SW480 (cell line): Measurements from ENCODE around the gene TLR9.
"Not testable (repeated sequence)": the region's sequence is repeated elsewhere in the genome, so short reads cannot be mapped to it uniquely, and the experiment has no call there.

Experiments used
- DNase-seq: peaks from one replicate; pipeline ENCODE4 v3.0.0-alpha.2; 2016; ENCODE audit warnings: low spot score

Gene TLR9, protein sequence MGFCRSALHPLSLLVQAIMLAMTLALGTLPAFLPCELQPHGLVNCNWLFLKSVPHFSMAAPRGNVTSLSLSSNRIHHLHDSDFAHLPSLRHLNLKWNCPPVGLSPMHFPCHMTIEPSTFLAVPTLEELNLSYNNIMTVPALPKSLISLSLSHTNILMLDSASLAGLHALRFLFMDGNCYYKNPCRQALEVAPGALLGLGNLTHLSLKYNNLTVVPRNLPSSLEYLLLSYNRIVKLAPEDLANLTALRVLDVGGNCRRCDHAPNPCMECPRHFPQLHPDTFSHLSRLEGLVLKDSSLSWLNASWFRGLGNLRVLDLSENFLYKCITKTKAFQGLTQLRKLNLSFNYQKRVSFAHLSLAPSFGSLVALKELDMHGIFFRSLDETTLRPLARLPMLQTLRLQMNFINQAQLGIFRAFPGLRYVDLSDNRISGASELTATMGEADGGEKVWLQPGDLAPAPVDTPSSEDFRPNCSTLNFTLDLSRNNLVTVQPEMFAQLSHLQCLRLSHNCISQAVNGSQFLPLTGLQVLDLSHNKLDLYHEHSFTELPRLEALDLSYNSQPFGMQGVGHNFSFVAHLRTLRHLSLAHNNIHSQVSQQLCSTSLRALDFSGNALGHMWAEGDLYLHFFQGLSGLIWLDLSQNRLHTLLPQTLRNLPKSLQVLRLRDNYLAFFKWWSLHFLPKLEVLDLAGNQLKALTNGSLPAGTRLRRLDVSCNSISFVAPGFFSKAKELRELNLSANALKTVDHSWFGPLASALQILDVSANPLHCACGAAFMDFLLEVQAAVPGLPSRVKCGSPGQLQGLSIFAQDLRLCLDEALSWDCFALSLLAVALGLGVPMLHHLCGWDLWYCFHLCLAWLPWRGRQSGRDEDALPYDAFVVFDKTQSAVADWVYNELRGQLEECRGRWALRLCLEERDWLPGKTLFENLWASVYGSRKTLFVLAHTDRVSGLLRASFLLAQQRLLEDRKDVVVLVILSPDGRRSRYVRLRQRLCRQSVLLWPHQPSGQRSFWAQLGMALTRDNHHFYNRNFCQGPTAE

DNA sequence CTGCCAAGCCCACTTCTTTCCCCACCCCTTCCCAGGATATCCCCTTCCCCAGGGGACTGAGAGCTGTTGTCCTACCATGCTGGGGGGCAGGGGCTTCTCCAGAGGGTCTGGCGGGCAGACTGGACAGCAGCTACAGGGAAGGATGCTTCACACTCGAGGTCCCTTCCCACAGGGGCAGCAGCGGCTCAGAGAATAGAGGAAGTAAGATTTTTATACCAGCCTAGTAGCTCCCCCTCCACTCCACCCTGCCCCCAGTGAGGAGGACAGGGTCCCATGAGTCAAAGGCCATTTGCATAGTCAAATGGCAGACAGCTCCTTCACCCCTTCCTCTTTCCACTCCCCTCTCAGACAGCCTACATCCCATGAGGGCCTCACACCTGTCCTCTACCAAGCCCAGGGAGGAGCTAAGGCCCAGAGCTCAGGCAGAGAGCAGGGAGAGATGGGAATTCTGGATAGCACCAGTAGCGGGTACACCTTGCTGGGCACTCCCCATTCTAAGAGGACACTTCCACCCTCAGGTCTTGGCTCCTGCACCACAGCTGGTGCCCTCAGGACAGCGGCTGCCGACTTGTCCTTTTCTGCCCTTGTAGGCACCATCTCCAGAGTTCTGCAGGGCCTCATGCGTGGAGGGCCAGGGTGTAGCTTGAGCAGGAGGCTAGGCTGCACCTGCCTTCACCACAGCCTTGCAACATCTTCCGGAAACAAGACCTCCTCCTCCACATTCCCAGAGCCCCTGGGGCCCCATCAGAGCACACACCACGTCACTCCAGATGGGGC, at the start of gene TLR9:
TSS of gene TLR9 (minus strand) at position 194 of the 777 bp plus-strand sequence. CDS start at position 78, 116 bp downstream.
- DNase-seq, result peak; percentile 11

DNA sequence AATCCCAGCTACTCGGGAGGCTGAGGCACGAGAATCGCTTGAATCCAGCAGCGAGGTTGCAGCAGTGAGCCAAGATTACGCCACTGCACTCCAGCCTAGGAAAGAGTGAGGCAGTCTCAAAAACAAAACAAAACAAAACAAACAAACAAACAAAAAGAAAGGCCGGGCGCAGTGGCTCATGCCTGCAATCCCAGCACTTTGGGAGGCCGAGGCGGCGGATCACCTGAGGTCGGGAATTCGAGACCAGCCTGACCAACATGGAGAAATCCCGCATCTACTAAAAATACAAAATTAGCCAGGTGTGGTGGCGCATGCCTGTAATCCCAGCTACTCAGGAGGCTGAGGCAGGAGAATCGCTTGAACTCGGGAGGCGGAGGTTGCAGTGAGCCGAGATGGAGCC, 49.3 kb upstream of the TLR9 start:
- not testable (repeated sequence) for DNase-seq

DNA sequence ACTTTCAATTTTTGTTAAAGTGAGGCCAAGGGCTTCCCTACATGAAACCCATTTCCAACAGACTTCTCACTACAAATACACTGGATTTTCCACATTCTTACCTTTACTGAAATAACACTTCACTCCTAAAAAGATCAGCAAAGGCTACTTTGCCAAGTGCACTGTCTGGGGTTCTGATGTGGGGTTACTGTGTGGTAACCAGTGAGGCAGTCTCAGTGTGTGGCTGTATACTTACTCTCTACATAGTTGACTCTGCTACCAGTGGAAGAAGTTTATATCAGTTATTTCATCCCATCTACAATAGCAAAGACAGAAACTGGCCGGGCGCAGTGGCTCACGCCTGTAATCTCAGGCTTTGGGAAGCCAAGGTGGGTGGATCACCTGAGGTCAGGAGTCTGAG, 47.4 kb upstream of the TLR9 start:
- no peak for DNase-seq

DNA sequence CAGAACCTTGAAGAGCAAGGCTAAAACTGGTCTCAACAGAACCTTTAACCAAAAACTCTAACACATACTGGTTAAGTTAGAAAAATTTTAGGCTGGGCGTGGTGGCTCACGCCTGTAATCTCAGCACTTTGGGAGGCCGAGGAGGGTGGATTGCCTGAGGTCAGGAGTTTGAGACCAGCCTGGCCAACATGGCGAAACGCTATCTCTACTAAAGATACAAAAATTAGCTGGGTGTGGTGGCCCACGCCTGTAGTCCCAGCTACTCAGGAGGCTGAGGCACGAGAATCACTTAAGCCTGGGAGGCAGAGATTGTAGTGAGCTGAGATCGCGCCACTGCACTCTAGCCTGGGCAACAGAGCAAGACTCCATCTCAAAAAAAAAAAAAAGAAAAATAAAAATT, 46.7 kb upstream of the TLR9 start:
- DNase-seq, result not testable (repeated sequence)

DNA sequence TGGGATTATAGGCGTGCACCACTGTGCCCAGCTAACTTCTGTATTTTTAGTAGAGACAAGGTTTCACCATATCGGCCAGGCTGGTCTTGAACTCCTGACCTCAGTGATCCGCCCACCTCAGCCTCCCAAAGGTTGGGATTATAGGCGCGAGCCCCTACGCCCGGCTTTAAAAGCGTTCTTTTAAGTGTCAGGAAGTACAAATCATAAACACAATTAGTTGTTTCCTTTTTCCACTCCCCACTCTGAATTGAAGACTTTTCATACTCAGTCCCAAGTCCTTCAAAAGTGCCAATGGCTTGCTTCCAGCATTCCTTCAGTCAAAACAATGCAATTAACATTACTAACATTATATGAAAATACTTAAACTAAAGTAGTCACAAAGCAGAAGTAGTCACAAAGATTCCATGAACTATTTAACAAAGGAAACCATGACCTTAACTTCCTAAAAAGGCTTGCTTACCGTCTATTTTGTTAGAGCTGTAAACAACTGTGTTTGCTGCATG, 44.9 kb upstream of the TLR9 start:
- DNase-seq, result no peak

DNA sequence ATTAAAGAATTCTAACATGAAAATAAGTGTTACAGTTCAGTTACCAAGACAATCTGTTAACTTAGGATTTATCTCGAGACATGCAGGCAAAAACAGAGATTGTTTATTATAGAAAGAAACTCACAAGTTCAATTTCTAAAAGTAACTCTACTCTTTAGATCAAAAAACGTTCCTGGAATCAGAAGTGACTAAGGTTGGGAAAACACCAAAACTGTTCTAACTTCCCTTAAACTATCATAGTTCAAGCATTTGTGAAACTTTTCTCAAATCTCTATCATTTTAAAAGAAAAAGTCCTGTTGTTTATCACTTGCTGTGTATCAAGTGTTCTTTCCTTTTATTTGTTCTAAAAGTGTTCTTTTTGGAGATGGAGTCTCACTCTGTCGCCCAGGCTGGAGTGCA, 44.3 kb upstream of the TLR9 start:
- no peak for DNase-seq

DNA sequence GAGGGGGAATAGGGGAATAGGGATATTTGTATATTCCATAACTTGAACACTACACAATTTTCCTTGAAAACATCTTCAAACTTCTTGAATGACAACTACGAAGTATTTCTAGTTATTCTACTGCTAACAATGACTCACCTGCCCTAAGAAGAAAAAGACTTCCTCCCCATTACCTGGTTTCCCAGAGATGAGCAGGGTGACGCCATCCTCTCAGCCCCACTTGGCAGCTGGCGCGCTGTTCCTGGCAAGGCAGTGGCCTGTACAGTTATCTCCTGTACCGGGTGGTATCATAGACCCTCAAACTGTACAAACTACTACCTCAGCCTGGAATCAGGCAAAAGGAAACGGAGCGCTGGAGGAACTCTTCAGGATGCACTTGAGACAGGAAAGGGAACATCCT, 42.6 kb upstream of the TLR9 start:
- DNase-seq, result no peak

DNA sequence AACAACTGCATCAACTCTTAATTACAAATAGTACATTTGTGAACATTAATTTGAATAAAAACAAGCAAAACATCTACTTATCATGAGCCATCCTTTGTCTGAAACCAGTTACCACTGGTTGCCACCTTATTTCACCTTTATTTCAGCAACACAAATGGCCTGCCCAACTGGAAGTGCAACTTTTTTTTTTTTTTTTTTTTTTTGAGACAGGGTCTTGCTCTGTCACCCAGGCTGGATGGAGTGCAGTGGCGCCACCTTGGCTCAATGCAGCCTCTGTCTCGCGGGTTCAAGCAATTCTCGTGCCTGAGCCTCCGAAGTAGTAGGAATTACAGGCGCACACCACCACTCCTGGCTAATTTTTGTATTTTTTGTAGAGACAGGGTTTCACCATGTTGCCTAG, 39.9 kb upstream of the TLR9 start:
- no peak for DNase-seq

DNA sequence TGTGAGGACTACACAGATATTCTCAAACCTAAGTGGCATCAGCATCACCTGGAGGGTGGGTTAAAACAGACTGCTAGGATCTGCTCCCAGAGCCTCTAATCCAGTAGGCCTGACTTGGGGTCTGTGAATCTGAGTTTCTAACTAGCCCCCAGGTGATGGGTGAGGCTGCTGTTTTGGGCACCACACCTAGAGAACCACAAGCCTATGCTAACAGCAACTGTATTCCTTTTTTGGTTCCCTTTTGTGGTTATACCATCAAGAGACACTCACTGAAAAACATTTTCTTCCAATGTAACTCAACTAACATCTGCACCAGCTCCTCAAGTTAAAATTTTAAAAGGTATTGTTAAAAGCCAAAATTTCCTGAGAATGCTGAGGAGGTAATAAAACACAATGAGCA, 37.0 kb upstream of the TLR9 start:
- no peak for DNase-seq

DNA sequence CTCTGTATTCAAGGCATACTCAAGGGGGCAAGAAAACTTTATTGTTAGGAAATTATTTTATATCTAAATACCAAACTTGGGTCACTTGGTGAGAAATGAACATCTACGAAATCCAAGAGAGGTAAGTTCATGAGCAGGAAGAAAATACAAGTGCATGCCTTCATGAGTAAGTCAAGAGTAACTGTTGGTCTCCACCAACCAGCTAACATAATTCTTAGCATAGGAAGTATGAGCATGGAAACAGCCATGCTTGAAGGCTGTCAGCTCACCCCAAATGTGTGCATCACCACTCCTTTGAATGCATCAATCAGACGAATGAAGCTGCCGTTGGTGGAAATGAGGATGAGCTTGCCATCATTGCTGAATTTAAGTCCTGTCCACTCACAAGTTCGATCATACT, 34.0 kb upstream of the TLR9 start:
- DNase-seq, result no peak

DNA sequence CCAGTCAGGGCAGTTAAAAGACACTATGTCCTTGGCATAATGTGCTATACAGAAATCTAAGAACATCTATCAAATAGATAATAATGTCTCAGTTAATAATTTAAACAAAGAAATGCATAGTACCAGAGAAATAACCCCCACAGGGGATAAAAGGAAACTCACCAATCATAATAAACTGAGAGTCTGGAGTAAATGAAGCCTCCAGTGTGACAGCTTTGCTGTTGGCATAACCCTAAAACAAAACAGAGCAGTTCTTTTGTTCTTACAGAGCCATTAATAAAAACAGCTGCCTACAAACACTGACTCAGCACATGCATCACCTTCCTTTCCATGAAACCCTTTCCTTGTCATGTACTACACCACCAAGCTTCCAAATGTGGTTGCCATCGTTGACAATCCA, 33.6 kb upstream of the TLR9 start:
- no peak for DNase-seq

DNA sequence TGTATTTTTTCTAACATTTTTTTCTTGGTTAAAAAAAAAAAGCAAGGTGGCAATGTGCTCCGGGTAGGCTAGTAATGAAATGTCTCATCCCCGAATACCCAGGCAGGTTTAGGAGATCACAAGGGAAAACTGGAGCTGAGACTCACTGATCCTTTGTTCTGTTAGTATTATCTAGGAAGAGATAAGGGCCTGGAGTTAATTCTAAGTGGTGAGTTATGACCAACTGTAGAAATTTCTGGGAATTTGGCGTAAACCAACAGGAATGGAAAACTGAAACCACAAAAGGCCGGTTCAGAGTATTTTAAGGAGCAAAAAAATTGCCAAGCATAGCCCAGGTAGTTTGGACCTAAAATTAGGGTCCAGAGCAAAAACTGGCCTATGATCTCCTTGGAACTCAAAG, 32.5 kb upstream of the TLR9 start:
- no peak for DNase-seq

DNA sequence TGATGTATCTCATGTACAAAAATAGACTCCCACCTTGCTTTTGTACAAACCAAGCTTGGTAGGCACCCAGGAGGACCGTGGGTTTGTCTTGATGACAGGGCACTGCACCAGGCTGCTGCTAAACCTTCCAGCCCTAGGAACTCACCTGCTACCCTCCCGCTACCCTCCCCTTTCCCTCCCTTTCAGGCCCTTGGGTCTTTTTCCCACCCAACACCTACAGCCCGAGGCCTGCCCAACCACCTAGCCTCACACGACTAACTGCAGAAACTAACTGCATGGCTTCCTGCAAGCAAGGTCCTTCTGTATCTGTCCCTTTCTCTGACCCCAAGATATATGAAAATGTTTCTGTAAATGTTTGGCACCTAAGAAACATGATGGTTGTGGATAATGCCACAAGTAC, 31.2 kb upstream of the TLR9 start:
- no peak for DNase-seq

DNA sequence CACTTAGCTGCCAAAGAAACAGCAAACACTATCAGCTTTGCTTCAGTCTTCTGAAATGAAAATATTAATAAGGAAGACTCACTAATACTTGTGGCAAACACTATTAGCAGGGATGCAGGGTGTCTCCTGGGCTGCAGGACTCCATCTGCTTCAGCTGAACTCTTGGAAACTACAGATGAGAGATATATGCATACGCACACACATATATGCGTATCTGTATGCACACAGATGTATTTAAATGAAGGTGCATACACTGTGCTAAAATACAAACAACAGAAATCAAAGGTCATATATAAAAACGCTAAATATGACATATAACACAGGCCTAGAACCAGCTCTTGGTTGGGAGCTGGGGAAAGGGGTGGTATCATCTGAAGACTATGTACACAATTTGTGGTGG, 30.7 kb upstream of the TLR9 start:
- DNase-seq, result no peak

DNA sequence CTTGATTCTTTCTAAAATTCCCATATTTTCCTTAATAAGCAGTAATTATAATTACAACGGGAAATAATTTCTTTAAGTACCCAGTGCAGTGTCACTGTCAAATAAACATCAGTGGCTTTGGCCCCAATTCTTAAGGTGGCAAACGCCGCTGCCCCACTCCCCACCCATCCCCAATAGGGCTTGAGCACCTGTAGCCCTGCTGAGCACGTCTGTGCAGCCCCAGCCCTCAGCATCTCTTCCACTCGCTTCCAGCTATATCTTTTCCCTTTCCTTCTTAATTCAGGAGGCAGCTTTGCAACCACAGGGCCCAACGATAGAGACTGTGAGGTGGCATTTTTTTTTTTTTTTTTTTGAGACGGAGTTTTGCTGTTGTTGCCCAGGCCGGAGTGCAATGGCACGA, 29.2 kb upstream of the TLR9 start:
- DNase-seq, result no peak

DNA sequence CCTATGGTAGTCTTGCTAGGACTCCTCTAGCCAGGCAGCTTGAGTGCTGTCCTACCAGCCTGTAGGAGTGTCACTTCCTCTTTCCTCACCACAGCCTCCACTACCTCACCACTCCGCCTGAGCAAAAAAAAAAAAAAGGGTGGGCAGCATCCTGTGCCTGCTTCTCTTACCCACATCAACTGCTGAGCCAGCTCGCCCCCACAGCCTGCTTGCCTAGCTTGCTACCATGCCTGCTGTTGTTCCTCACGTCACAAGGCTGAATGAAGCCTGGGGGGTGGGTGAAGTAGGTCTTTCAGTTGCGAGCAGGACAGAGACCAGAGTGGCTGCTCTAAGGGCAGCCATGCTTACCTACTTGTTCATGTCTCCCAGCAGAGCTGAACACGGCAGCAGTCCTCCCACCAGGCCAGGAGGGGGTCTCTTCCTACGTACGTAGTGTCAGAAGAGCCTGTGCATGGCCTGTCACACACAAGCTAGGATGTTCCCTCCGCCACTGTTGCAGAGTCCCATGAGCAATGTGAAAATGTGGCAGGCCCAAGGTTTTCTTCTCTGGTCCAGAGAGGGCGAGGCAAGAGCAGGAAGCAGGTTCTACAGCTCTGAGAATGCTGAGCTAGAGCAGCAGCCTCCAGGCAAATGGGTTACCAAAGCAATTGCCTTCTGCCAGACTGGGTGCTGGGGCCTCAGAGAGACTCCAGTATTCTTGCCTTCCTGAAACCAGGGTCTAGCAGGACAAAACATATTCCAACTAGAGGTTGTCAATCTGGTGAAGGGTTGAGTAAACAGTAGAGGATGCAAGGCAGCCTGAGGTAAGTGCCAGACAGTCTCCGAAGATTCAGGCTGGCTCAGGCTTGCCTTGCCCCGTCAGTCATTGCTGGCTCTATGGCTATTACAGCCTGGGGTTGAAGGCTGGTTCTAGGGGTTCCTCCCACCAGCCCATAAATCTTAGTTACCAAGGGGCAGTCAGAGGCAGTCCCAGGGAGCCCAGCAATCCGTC, 28.2 kb upstream of the TLR9 start:
- DNase-seq, result peak; percentile 19

DNA sequence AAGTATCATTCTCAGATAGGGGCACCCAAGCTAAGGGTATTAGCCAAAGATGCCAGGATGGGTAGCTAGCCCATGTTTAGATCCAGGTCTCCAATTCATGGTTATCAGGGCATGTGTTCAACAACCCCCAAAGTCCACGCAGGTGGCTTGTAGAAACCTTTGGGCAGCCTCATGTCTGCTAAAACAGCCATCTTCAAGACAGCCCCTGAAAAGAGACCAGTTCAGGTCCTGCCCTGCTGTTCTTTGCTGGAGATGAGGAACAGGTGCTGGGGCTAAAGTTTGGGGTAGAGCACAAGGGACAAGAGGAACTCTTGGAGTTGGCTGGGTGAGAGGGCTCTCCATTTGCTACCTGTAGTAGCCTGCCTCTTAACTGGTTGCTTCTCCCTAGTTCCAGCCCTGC, 24.7 kb upstream of the TLR9 start:
- DNase-seq, result no peak

DNA sequence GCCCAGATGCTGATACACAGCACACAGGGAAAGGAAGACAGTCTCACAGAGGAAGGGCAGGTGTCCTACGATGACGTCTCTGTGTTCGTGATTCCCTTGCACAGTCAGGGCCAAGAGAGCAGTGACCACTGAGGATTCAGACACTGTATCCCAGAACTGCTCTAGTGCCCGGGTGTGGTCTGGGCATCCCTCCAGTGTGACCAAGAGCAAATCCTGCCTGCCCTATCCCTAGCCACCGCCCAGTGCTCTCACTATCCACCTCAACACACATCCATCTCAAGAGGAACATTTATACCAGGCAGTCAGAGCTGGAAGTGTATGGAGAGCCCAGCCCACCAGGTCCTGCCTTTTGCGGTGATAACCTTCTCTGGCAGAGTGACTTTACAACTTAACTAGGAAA, 24.2 kb upstream of the TLR9 start:
- no peak for DNase-seq

DNA sequence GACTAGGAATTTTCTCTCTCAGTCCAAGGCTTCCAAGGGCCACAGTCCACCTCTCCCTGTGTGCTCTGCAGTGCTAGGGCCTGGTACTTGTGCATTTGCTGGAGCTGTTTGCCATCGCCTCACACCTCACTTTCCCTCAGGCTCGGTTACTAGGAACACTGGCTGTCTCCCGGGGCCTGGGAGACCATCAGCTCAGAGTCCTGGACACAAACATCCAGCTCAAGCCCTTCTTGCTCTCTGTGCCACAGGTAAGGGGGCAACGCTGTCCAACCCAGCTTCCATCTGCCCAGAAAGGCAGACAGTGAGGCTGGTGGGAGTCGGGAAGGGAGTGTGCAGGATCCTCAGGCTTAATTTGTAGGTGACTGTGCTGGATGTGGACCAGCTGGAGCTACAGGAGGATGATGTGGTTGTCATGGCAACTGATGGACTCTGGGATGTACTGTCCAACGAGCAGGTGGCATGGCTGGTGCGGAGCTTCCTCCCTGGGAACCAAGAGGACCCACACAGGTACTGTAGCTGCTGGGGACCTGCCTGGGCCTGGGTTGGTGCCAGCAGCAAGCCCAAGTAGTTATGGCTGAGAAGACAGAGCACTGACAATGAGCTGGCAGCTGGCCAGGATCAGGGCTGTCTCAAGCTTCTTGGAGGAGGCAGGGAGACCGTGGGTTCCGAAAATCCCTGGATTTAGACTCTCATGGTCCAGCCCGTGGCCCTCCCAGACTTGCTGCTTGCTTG, 23.5 kb upstream of the TLR9 start:
- DNase-seq, result no peak

DNA sequence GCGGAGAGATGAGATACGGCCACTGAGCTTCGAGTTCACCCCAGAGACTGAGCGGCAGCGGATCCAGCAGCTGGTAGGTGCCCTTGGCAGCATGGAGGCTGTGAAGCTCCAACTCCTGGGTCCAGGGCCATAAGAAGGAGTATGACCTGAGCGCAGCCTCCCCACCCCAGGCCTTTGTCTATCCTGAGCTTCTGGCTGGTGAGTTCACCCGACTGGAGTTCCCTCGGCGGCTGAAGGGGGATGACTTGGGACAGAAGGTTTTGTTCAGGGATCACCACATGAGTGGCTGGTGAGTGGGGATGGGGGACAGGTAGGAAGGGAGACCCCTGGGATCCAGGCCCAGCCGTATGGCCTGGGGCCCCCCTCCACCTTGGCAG, 22.7 kb upstream of the TLR9 start:
- DNase-seq, result no peak
